T-helper 1 cell treated with Interleukin-12 subunit alpha and Interleukin-12 subunit beta and Interleukin-4 antibody, amounts not matched to agents 30 ng/mL and 1 ng/mL, for 36 hours (primary cell): ENCODE data around the gene POLA2. TPM values are rescaled to one million over a fixed set of nuclear protein-coding genes. Genes with fewer than 3 reads are reported as not detected.
"Not testable (repeated sequence)": the region's sequence is repeated elsewhere in the genome, so short reads cannot be mapped to it uniquely, and the experiment has no call there.

Source experiments
- intact Hi-C: fragments of 100-400 bp; cut with micrococcal nuclease; formaldehyde crosslinking; loops from one replicate; pipeline ENCODE4 v1.15.1; 2024
- total RNA-seq: library from RNA; stranded (reverse); gene quantifications from 2 replicates; pipeline ENCODE4 v1.2.3, GENCODE V29; 2022

Gene POLA2
- total RNA-seq, 1 donor from 2014 or later: 53.2 TPM

GRCh38 chr11:65241134-65241533, 20.6 kb upstream of the POLA2 start:
- intact Hi-C loops: no loop called here

DNA sequence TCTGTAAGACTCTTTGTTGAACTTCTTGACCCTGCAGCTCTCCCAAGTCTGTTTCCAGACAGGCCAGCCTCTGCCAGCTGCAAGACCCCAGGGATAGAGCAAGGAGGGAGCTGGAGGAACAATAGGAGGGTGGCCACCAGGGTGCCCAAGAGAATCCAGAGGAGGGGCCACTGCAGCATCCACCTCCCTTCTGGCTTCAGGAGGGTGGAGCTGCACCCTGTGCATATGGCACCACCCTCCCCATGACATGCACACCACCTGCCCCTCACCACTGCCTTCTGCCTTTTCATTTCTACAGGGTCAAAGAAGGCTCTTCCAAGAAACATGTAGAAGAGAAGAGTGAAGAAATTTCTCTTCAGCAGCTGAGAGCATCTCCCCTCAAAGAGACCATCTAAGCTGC, 20.1 kb upstream of the POLA2 start:
- intact Hi-C loops: no loop called here

- intact Hi-C loops: no loop called here
Measured at GRCh38 chr11:65242389-65242788, 19.4 kb upstream of the POLA2 start.

DNA sequence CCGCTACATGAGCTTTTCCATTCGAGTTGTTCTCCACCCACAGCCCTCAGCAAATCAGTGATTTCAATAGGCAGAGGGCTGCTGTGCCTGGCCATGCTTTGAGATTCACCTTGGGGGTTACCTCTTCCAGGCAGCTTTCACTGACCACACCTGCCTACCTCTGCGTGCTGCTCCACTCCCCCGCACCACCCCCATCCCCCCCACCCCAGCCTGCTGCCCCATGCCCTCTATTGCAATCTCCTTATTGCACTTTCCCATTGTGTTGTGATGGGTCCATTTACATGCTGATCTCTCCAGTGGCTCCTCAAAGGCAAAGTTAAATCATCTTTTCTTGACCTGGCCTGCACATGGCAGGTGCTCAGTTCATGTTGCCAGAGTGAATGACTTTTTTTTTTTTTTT, 18.0 kb upstream of the POLA2 start:
- intact Hi-C loops: no loop called here

- intact Hi-C loops: not testable (repeated sequence)
Measured at GRCh38 chr11:65245046-65245445, 16.7 kb upstream of the POLA2 start.

DNA sequence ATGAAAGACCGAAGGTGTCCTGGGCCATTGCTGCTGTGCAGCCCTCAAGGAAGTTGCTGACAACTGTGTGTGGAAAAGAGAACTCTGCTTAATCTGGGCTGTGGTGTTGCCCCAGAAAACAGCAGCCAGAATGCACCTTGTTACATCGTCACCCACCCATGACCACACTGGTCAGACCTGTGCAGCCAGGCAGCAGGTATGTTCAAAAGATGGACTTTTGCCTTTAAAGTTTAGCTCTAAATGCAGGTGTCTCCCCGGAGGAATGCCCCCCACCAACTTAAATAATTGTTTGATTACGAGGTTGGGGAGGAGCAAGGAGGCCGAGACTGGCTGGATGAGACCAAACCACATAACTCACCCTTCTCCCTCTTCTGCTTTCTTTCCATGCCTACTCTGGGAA, 15.3 kb upstream of the POLA2 start:
- intact Hi-C loops: no loop called here

DNA sequence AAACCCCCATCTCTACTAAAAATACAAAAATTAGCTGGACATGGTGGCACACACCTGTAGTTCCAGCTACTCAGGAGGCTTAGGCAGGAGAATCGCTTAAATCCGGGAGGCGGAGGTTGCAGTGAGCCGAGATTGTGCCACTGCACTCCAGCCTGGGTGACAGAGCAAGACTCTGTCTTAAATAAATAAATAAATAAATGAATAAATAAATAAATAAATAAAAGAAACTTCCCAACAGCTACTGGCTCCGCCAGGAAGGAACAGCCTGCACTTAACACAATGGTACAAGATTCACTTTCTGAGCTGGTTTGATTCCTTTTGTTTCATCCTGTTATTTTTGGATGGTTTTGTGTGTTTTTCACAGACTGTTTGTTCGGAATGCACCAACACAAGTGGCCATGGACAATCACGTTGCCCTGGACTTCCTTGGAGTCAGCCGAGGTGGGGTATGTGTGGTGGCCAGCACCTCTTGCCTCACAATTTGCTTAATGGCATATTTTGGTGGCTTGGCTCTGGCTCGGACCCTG, 13.5 kb upstream of the POLA2 start:
- intact Hi-C loops: not testable (repeated sequence)

DNA sequence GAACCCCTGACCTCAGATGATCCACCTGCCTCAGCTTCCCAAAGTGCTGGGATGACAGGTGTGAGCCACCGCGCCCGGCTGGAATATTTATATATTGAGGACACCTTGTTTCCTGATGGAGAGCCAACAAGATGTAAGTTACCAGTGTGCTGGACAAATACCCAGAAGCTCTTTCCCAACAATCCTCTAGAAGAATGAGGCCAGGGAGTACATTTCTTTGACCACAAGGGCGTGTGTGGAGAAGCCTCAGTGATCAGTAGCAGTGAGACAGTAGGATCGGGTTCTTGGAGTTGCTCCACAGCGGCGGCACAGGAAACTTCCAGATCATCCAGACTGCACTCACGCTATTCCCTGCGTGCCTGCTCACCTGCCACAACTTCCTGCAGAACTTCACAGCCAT, 10.3 kb upstream of the POLA2 start:
- intact Hi-C loops: no loop called here

GRCh38 chr11:65254724-65255123, 7.0 kb upstream of the POLA2 start:
- intact Hi-C loops: no loop called here

GRCh38 chr11:65258988-65259387, 2.8 kb upstream of the POLA2 start:
- intact Hi-C loops: no loop called here

GRCh38 chr11:65260302-65260701, 1.5 kb upstream of the POLA2 start:
- intact Hi-C loops: loop anchor here (2.0 to 5.0 kb wide), 4 partner anchors 80 to 450 kb away; partner anchors contain the start of genes CAPN1, MEN1, SNX15 and SYVN1

- intact Hi-C loops: loop anchor here (1.0 to 5.0 kb wide), 7 partner anchors 36 to 450 kb away; partner anchors contain the start of genes CAPN1, FAU, MEN1 and MRPL49
Measured at GRCh38 chr11:65260756-65261590, 789 bp upstream of the POLA2 start.

DNA sequence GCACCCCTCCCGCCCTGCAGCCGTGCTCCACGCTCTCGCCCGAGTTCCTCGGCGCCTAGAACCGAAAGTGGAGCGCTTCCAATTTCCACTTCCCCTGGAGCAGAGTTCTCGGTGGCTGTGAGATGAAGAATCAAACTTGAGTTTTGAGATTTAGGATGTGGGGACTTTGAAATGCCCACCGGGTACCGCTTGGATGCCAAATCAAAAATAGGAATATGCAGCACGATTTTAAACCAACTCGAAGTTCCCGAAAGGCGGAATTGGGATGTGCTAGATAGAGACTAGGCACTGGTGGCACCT, 569 bp downstream of the POLA2 start:
- intact Hi-C loops: loop anchor here (1.0 to 5.0 kb wide), 4 partner anchors 53 to 235 kb away; partner anchors contain the start of genes DPF2 and SNX15

GRCh38 chr11:65262776-65263175, 1.0 kb downstream of the POLA2 start:
- intact Hi-C loops: loop anchor here (1.0 to 5.0 kb wide), 4 partner anchors 53 to 235 kb away; partner anchors contain the start of genes DPF2 and SNX15

GRCh38 chr11:65264747-65265146, 3.0 kb downstream of the POLA2 start:
- intact Hi-C loops: loop anchor here (5.0 kb wide), 1 partner anchor 237 kb away; the partner anchor contains the start of gene SNX15

DNA sequence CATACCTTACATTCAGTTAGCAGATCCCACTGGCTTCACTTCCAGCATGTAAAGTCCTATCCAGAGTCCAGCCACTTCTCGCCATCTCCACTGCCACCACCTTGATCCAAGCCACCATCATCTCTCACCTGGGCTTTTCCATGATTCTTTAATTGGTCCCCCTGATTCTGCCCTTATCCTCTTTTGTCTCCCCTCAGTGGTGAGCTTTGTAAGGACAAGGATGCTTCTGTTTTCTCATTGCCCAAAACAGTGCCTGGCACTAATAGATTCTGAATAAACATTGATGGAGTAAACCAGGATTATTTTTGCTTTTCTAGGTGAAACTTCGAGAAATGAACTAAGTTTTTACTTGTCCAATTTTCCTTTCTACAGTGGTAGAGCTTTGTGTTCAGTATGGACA, 4.4 kb downstream of the POLA2 start:
- intact Hi-C loops: no loop called here

DNA sequence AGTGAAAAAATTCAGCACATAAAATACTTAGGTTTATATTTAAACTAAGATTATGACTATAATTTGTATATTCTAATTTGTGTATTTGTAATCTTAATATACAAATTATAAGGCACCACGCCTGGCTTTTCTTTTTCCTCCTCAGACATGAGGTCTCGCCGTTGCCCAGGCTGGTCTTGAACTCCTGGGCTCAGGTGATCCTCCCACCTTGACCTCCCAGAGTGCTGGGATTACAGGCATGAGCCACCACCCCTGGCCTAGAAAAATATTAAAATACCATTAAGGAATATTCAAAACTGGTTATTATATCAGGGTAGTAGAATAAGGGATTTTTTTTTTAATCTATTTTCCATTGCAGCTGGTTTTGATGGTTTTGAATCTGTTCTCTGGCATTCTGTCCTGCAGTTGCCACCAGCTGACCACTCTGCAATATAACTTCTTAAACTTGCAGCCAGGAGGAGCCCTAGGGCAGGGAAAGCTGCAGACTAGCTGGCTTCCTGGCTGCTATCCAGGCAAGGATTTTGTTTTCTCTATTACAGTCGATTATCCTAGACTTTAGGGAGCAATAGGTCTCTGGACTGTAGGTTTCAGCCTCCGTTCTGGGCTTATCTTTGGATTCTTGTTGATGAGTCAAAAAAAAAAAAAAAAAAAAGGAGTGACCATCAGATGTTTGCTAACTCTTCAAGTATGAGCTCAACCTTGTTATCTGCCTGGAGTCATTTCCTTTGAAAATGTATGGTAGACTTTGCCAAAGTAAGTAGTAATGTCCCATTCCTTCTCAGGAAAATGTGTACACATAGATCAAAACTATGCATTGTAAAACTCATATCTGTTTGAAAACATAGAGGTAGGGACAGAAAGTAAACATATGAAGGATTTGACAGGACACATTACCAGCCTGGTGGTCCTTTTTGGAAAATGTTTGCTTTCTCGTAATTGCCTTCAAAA, 13.2 kb downstream of the POLA2 start:
- intact Hi-C loops: loop anchor here (1.0 kb wide), 3 partner anchors 40 to 235 kb away; no protein-coding TSS in a partner anchor

DNA sequence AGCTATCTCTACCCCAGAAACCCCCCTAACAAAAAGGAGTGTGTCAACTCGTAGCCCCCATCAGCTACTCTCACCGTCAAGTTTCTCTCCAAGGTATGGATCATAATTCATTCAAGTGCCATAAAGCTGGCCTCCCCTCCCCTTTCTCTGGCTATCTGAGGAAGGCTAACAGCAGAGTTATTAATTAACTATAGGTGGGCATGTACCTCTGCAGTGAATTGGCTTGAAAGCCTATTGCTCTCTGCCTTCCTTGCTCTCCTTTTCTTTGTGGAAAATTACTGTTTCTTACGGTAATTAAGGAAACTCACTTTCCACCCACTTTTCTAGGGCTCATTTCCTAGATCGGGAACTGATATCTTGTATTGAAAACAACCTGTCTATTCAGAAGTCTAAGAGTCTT, 14.1 kb downstream of the POLA2 start:
- intact Hi-C loops: loop anchor here (1.0 kb wide), 3 partner anchors 39 to 234 kb away; no protein-coding TSS in a partner anchor

- intact Hi-C loops: no loop called here
Measured at GRCh38 chr11:65277631-65278277, 16.0 kb downstream of the POLA2 start.

DNA sequence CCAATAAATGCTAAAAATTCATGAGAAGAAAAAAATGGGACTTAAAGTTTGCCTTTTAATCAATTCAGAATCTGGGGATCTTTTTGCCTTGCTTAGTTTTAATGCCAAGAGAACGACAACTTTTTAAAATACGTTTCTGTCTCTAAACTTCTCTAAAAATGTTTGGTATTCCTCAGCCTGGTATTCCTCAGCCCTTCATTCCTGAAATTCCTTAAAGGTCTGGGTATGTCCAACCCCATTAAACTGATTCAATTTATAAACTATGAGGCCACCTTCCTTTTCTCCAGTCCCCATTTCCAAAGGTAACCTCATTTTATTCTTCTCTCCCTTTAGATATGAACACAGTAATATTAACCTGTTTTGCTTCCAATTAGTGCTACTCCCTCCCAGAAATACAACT, 16.6 kb downstream of the POLA2 start:
- intact Hi-C loops: no loop called here

- intact Hi-C loops: no loop called here
Measured at GRCh38 chr11:65279279-65279678, 17.5 kb downstream of the POLA2 start.
